Stimulated activated CD8-positive, alpha-beta memory T cell treated with anti-CD3 and anti-CD28 coated beads, Interleukin-12 subunit alpha, Interleukin-12 subunit beta, amount 100 ng/mL, for 24 hours (primary cell): ENCODE results near the gene PRR20A.
"Not testable (repeated sequence)": the region's sequence is repeated elsewhere in the genome, so short reads cannot be mapped to it uniquely, and the experiment has no call there.

ENCODE experiments used
- DNase-seq: peaks from one replicate; pipeline ENCODE4 v3.0.0-alpha.2; 2020; ENCODE audit errors: extremely low read depth

Gene PRR20A

GRCh38 chr13:57140235-57140968 is at the start of gene PRR20A:
TSS of gene PRR20A (plus strand) at chr13:57140918. CDS start at chr13:57141305, 387 bp downstream.
- DNase-seq, result not testable (repeated sequence)

- DNase-seq, result no peak
Observed at GRCh38 chr13:57114945-57115344, 25.8 kb upstream of the PRR20A start.

- DNase-seq, result no peak
Observed at GRCh38 chr13:57123681-57124080, 17.0 kb upstream of the PRR20A start.

GRCh38 chr13:57128909-57129308 is 11.8 kb upstream of the PRR20A start:
- no peak for DNase-seq

- no peak for DNase-seq
Observed at GRCh38 chr13:57136093-57136492, 4.6 kb upstream of the PRR20A start.

- no peak for DNase-seq
Observed at GRCh38 chr13:57137585-57137984, 3.1 kb upstream of the PRR20A start.

GRCh38 chr13:57138988-57139387 is 1.7 kb upstream of the PRR20A start:
- no peak for DNase-seq

- not testable (repeated sequence) for DNase-seq
Observed at GRCh38 chr13:57139781-57140180, 937 bp upstream of the PRR20A start.

GRCh38 chr13:57147188-57147587 is 6.5 kb downstream of the PRR20A start, which contains the start of gene PRR20B:
TSS of gene PRR20B (plus strand) at chr13:57147488. CDS start at chr13:57147875, 387 bp downstream.
- DNase-seq, result not testable (repeated sequence)

GRCh38 chr13:57148106-57148505 is 7.4 kb downstream of the PRR20A start:
- not testable (repeated sequence) for DNase-seq

- not testable (repeated sequence) for DNase-seq
Observed at GRCh38 chr13:57153761-57154160, 13.0 kb downstream of the PRR20A start, which contains the start of gene PRR20C. TSS of gene PRR20C (plus strand) at chr13:57154061. CDS start at chr13:57154448, 387 bp downstream.

GRCh38 chr13:57160332-57160731 is 19.6 kb downstream of the PRR20A start, which contains the start of gene PRR20D:
TSS of gene PRR20D (plus strand) at chr13:57160632. CDS start at chr13:57161019, 387 bp downstream.
- not testable (repeated sequence) for DNase-seq

- not testable (repeated sequence) for DNase-seq
Observed at GRCh38 chr13:57166897-57167296, 26.2 kb downstream of the PRR20A start, which contains the start of gene PRR20E. TSS of gene PRR20E (plus strand) at chr13:57167197. CDS start at chr13:57167584, 387 bp downstream.

GRCh38 chr13:57191667-57192066 is 50.9 kb downstream of the PRR20A start:
- DNase-seq, result no peak
